Hippocampal formation (tissue), 2 donors: ENCODE results near the gene SYNGR3.

Experiments
- DNase-seq, 2 donors: peaks; one replicate each; lab custom pipeline; 2025; lab: John Stamatoyannopoulos, UW

SYNGR3 gene

DNA sequence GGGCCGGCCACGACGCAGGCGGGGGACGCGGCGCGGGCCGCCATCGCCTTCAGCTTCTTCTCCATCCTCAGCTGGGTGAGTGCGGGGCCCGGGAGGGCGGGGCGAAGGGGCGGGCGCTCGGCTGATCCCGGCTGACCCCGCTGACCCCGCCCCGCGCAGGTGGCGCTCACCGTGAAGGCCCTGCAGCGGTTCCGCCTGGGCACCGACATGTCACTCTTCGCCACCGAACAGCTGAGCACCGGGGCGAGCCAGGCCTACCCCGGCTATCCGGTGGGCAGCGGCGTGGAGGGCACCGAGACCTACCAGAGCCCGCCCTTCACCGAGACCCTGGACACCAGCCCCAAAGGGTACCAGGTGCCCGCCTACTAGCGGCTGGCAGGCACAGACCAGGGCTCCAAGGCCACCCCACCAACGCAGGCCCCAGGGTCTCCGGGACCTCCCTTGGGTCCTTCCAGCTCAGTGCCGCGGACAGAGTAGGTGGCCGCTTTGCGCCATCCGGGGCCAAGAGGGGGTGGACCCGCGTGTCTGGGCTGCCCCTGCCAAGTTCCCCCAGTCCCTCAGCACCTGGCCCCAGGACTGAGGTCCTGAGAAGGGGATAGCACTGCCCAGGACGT is 3.0 kb downstream of the SYNGR3 start:
- no peak for DNase-seq

DNA sequence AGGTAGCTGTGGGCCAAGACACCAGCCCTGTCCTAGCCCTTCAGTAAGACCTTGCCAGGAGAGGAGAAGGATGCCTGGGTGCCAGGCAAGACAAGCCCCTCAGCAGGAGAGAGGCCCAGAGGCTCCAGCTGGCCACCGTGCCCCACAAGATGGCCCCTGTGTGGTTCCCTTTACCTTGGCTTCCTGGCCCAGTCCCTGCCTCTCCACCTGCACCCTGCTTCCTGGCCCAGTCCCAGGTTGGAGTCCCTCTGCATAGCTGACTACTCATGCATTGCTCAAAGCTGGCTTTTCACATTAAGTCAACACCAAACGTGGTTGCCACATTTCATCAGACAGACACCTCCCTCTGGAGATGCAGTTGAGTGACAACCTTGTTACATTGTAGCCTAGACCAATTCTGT is 4.0 kb downstream of the SYNGR3 start:
- no peak for DNase-seq

GRCh38 chr16:1997494-1998359 is 8.0 kb downstream of the SYNGR3 start:
- DNase-seq = peak in 1 of 2 donors; percentile 11

DNA sequence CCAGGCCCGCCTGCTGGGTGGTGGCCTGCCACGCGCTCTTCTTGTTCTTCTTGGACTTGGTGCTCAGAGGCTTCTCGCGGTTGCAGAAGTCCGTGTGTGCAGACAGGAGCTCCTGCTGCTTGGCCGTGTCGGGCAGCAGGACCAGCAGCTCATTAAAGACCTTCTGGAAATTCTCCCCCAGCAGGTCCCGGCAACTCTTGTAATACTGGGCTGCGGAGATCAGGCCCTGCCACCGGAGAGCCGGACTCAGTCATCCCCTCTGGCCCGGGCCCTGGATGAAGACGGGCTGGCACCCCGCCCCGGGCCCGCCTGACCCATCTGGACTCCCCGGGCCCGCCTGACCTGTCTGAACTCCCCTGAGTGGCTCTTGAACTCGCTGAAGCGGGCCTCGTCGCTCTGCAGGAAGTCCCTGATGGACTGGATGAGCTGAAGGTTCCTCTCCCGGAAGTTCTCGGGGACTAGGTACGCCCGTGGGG is 8.6 kb downstream of the SYNGR3 start:
- DNase-seq = no peak

DNA sequence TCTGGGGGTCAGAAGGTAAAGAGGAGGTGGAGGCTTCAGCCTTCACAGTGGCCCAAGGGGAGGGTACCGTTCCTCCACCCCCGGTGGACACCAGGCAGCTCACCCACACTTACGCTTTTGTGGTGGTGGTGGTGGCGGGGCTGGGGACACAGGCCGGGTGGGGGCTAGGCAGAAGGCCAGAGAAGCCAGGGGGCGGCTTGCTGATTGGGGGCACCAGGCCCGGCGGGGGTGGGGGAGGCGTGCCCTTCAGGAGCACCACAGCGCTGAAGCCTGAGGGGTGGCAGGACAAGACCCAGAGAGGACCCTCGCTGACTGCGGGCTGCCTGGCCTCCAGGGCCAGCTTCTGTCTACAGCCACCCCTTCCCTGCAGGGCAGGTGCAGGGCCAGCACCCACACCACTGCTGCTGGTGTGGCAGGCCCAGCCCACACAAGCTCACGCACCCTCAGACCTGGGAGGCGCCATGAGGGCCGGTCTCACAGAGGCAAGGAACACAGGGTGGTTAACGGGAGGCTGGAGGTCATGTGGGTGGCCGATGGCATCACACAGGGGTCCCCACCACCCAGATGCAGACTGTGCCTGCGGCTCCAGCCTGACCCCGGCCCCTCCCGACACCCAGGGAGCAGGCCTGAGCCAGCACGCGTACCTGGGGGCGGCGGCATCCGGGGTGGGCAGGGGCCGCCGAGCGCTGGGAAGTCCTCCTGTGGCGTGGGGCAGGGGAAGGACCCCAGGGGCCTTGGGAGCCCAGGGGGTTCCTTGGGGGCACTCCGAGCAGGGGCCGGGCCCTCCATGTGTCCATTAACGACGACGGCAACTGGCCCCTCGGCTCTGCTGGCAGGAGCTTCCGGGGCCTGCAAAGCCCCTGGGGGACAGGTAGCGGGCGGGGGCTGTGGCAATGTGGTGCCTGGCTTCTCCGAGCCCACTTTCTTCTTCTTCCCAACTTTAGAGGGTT is 9.4 kb downstream of the SYNGR3 start:
- no peak for DNase-seq

- DNase-seq = no peak
These were observed 10.2 kb downstream of the SYNGR3 start for GRCh38 chr16:1999866-2000514.

GRCh38 chr16:2001035-2001434 is 11.3 kb downstream of the SYNGR3 start:
- DNase-seq = no peak

GRCh38 chr16:2001456-2002355 is 11.9 kb downstream of the SYNGR3 start:
- no peak for DNase-seq

DNA sequence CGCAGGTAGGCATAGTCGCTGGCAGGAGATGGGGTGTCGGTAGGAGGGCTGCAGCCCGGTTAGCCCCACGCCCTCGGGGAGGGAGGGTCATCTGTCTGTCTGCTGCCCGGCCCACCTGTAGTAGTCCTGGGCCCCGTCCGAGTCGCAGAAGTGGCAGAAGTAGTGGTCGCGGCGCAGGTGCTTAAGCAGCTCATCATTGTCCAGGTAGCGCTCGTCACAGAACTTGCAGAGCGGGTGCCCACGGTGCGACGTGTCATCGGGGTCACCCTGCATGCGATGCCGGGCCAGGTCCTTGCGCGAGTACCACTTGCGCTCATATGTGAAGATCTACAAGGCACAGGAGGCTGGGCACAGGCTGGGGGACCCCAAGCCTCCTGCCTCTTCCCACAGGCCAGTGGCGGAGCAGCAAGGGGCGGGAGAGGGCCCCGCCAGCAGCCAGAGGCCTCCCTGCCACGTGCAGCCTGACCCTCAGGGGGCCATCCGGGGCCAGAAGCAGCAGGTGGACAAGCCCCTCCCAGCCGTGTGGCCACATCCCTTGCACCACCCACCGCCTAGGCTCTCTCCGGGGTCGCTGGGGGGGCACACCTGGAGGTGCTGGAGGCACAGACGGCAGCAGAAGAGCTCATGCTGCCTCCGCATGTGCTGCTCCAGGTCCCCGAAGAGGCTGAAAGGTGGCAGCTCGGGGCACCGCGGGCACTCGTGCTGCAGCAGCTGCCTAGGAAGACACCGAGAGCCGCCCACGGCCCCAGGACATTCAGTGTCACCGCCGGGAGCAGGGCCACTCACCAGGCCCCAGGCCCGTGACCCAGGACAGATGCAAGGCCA is 12.8 kb downstream of the SYNGR3 start:
- DNase-seq = no peak

DNA sequence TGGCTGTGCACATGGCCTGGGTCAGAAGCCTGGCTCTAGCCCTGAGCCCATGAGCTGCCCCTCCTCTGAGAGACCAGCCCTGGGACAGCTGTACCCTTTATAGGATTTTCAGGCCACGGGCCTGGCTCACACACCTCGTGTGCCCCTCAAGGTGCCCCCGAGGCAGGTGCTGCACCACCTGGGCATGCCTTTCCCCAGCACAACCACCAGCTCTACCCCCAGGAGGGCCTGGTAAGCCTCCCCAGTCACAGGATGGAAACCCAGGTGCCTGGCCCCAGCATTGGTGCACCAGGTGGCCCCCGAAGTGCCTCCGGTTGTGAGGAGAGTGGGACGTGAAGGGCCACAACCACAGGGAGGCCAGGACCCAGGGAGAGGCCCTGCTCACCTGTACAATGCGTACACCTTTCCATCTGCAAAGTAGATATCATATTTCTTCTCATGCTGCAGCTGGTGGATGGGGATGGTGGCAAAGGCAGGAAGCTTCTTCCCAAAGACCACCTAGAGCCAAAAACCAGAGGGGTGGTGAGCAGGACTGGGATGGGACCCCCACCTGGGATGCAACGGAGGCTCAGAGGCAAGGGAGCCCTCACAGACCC is 13.6 kb downstream of the SYNGR3 start:
- DNase-seq = no peak

- DNase-seq = peak; percentile 34 to 52
These were observed 14.3 kb downstream of the SYNGR3 start for GRCh38 chr16:2003827-2004641.

- DNase-seq = no peak
These were observed 15.2 kb downstream of the SYNGR3 start for GRCh38 chr16:2004795-2005517.

GRCh38 chr16:2005646-2006045 is 15.9 kb downstream of the SYNGR3 start:
- peak in 1 of 2 donors; percentile 19 for DNase-seq

DNA sequence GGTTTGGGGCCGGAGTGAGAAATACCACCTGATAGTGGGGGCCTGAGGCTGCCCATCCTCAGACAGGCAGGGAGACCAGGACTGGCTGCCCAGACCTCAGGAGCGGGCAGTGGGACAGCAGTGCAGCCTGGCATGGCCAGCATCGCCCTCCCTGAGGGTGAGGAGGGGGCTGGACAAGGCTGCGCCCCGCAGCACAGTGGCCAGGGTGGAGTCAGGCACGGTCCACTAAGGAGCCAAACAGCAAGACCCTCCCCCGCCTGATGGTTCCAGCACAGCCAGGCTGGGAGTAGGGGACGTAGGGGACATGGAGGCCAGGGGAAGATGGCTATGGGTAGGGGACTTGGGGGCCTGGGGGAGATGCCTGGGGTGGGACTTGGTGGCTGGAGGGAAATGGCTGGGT is 16.5 kb downstream of the SYNGR3 start:
- no peak for DNase-seq

DNA sequence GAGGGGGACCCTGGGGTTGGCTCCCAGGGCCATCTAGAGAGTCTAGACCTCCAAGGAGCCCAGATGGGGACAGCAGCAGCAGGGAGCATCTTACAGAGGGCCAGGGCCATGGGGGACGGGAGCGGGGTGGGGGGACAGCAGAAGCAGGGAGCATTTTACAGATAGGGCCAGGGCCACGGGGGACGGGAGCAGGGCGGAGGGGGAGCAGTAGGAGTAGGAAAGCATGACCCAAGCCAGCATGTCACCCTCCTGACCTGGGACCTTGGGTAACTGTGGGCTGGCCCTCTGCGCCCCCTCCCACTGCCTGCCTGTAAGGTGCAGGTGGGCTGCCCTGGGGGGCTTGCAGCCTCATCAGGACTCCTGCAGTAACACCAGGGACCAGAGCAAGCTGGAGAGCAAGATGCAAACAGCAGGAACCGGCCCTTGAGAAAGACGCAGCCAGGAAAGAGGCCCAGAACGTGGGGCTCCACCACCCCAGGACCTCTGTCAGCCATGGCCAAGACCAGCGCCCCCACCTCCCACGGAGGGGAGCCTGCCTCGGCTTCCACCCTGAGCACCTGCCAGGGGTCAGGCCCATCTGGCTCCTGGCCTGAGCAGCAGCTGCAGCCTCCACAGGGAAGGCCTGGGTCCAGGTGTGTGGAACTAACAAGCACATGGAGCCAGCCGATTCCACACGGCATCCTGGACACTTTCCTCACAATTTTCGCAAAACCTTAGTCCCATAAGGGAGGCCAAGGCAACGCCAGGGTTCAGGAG is 17.5 kb downstream of the SYNGR3 start:
- DNase-seq = no peak

GRCh38 chr16:2008009-2008526 is 18.3 kb downstream of the SYNGR3 start:
- no peak for DNase-seq
